HepG2 (cell line): ENCODE results near the gene CXorf65. TPM values are rescaled to one million over a fixed set of nuclear protein-coding genes. Genes with fewer than 3 reads are reported as not detected.

ENCODE experiments used
- ATAC-seq: fragments of 200-7000 bp; cut with Tn5 transposase; 3 replicates; pipeline ENCODE4 v1.9.1; 2020; ENCODE audit warnings: mild to moderate bottlenecking, moderate library complexity
- BruUV-seq: library from RNA; stranded (reverse); fragments of 400-500 nt; replicated peaks from 2 replicates; lab custom pipeline; 2021; lab: Mats Ljungman, UMichigan
- CTCF ChIA-PET: fragments of 300-600 bp; formaldehyde crosslinking; extraction: SDS; loops from one replicate; lab custom pipeline; 2021; ENCODE audit warnings: low total read pairs, inconsistent platforms, low intra/inter-chr PET ratio; lab: Yijun Ruan, JAX
- POLR2A ChIA-PET: fragments of 350-600 bp; sonication (Branson Sonifier 250); formaldehyde crosslinking; loops from one replicate; lab custom pipeline; 2020; ENCODE audit warnings: antibody characterized with exemption, inconsistent platforms; lab: Yijun Ruan, JAX
- DNase-seq: peaks from one replicate; pipeline ENCODE4 v3.0.0-alpha.2; 2015; ENCODE audit warnings: low spot score
- FAIRE-seq: peaks from 3 replicates; lab custom pipeline; 2011; peaks lifted over from hg19 to GRCh38; lab: Jason Lieb, UNC
- H2AFZ ChIP-seq: one replicate; pipeline ENCODE4 v1.6.1; 2011; ENCODE audit warnings: low read length, inconsistent platforms
- H3K27ac ChIP-seq: fragments of 300-600 bp; 3 replicates; pipeline ENCODE4 v1.8.0; 2011; ENCODE audit warnings: mixed run types, mild to moderate bottlenecking, mixed read lengths, low read length, inconsistent platforms; ENCODE audit not compliant: insufficient read depth; ENCODE audit errors: extremely low read length
- H3K27me3 ChIP-seq, 2 experiments: fragments of 200-600 bp in 1 of 2; 2 replicates in 1 of 2; 3 replicates in 1 of 2; pipeline versions ENCODE4 v1.6.0 to v1.8.0; 2011; ENCODE audit warnings: low read length in 2 of 2, mild to moderate bottlenecking in 2 of 2, moderate library complexity in 2 of 2, inconsistent platforms in 1 of 2; ENCODE audit not compliant: insufficient read depth in 2 of 2, control insufficient read depth in 1 of 2
- H3K36me3 ChIP-seq, 2 experiments: fragments of 200-600 bp in 1 of 2; replicated peaks in 1 of 2; 2 replicates in 1 of 2; 3 replicates in 1 of 2; pipeline versions ENCODE4 v1.5.1 to v1.8.0; 2011; ENCODE audit warnings: low read length in 2 of 2, inconsistent platforms in 1 of 2; ENCODE audit not compliant: insufficient read depth in 2 of 2, control insufficient read depth in 1 of 2
- H3K4me1 ChIP-seq: 2 replicates; pipeline ENCODE4 v1.5.1; 2012; ENCODE audit warnings: low read length, inconsistent platforms; ENCODE audit not compliant: insufficient read depth
- H3K4me2 ChIP-seq: 2 replicates; pipeline ENCODE4 v1.6.0; 2011; ENCODE audit warnings: low read depth, low read length, inconsistent platforms
- H3K4me3 ChIP-seq, 3 experiments: fragments of 200-600 bp in 1 of 3; sonication (generic), shearing (Covaris generic) in 1 of 3; replicated peaks in 1 of 3; 2 replicates each; pipeline ENCODE4 v1.5.1; 2011 to 2016; ENCODE audit warnings: low read length in 3 of 3, inconsistent platforms in 2 of 3, low read depth in 2 of 3, mild to moderate bottlenecking in 2 of 3, control low read depth in 1 of 3, mixed read lengths in 1 of 3; ENCODE audit not compliant: insufficient read depth in 1 of 3
- H3K79me2 ChIP-seq: one replicate; pipeline ENCODE4 v1.6.1; 2011; ENCODE audit warnings: low read length, inconsistent platforms; ENCODE audit not compliant: insufficient read depth
- H3K9ac ChIP-seq: 2 replicates; pipeline ENCODE4 v1.6.0; 2011; ENCODE audit warnings: mild to moderate bottlenecking, low read depth, low read length, inconsistent platforms; ENCODE audit not compliant: insufficient read depth
- H3K9me3 ChIP-seq: 2 replicates; pipeline ENCODE4 v1.5.1; 2012; ENCODE audit warnings: mild to moderate bottlenecking, low read length
- H4K20me1 ChIP-seq: 2 replicates; pipeline ENCODE4 v1.6.0; 2011; ENCODE audit warnings: inconsistent platforms, mild to moderate bottlenecking, low read length, moderate library complexity; ENCODE audit not compliant: insufficient read depth
- CBX1 ChIP-seq: IDR thresholded peaks from one replicate; pipeline ENCODE4 v1.6.1; 2016; ENCODE audit warnings: antibody characterized with exemption, low read depth
- HOXA9 ChIP-seq: sonication (generic); formaldehyde crosslinking; IDR thresholded peaks from 2 replicates; pipeline ENCODE4 v1.8.1; 2022; ENCODE audit warnings: missing genetic modification reagents, mild to moderate bottlenecking, moderate library complexity, borderline replicate concordance
- IKZF1 ChIP-seq: fragments of 450-650 bp; IDR thresholded peaks from 2 replicates; pipeline ENCODE4 v1.7.1; 2016
- MLLT10 ChIP-seq: sonication (generic); formaldehyde crosslinking; IDR thresholded peaks from 2 replicates; pipeline ENCODE4 v1.4.0; 2020; ENCODE audit warnings: missing genetic modification reagents
- TCF7 ChIP-seq: sonication (generic); IDR thresholded peaks from 2 replicates; pipeline ENCODE4 v1.6.1; 2016; ENCODE audit warnings: antibody characterized with exemption, low read depth
- TEAD2 ChIP-seq: sonication (generic); formaldehyde crosslinking; IDR thresholded peaks from 2 replicates; pipeline ENCODE4 v1.9.0; 2021; ENCODE audit warnings: missing genetic modification reagents
- ZBTB1 ChIP-seq: sonication (generic); formaldehyde crosslinking; IDR thresholded peaks from 2 replicates; pipeline ENCODE4 v1.4.0; 2020; ENCODE audit warnings: missing genetic modification reagents, borderline replicate concordance
- ZNF101 ChIP-seq: sonication (generic); formaldehyde crosslinking; IDR thresholded peaks from 2 replicates; pipeline ENCODE4 v1.4.0; 2020; ENCODE audit warnings: mild to moderate bottlenecking, low read depth, missing genetic modification reagents, borderline replicate concordance
- WGBS: methylation state at CpG from one replicate; pipeline ENCODE4 v1.1.6; 2017; ENCODE audit warnings: low lambda C conversion rate; 5-methylcytosine and 5-hydroxymethylcytosine counted together
- in situ Hi-C: cut with HindIII; loops from 2 replicates; pipeline ENCODE4 v1.10.0; 2017; ENCODE audit warnings: low pct_unique_long_range_greater_than_20kb; ENCODE audit not compliant: extremely low pct_ligation_motif_present
- intact Hi-C: fragments of 100-400 bp; cut with micrococcal nuclease; formaldehyde crosslinking; loops from one replicate; pipeline ENCODE4 v1.10.0; 2022; ENCODE audit not compliant: unreplicated experiment
- polyA plus RNA-seq, 8 experiments: library from polyadenylated mRNA; depleted of rRNA in 3 of 8; stranded (reverse) in 7 of 8; unstranded in 1 of 8; fragments of >200 nt; fragmentation: Illumina TruSeq in 4 of 8; extraction: Trizol in 4 of 8; gene quantifications; 2 replicates each; pipeline versions ENCODE4 v1.2.1 to v1.2.3, GENCODE V29; 2011 to 2016; ENCODE audit warnings: low read depth in 4 of 8, missing spikeins in 1 of 8, mixed read lengths in 1 of 8; ENCODE audit not compliant: insufficient read depth in 1 of 8
- total RNA-seq, 5 experiments: library from RNA; depleted of rRNA; stranded (reverse); fragments of >200 nt; fragmentation: Illumina TruSeq; extraction: Trizol; gene quantifications; 2 replicates each; pipeline ENCODE4 v1.2.3, GENCODE V29; 2016; ENCODE audit warnings: low read depth in 1 of 5
- TF ChIP-seq, protein P1 (sequence below): sonication (generic); formaldehyde crosslinking; IDR thresholded peaks from 2 replicates; pipeline ENCODE4 v1.5.0; 2020; ENCODE audit warnings: missing genetic modification reagents
- TF ChIP-seq, protein P2 (sequence below): IDR thresholded peaks from 2 replicates; pipeline ENCODE4 v1.6.1; 2012; ENCODE audit warnings: low read length, improper control_type of control experiment
- TF ChIP-seq, protein P3 (sequence below): sonication (generic); formaldehyde crosslinking; IDR thresholded peaks from 2 replicates; pipeline ENCODE4 v1.5.1; 2020; ENCODE audit warnings: mild to moderate bottlenecking, missing genetic modification reagents, borderline replicate concordance
- TF ChIP-seq, protein P4 (sequence below): sonication (generic); formaldehyde crosslinking; IDR thresholded peaks from 2 replicates; pipeline ENCODE4 v1.5.1; 2020; ENCODE audit warnings: missing genetic modification reagents, mild to moderate bottlenecking, borderline replicate concordance

The CXorf65 gene
- total and polyA plus RNA-seq, 2 of the 13 experiments (the other 11 are each of a cell fraction or from before 2014, with no cell fraction given): not detected

DNA sequence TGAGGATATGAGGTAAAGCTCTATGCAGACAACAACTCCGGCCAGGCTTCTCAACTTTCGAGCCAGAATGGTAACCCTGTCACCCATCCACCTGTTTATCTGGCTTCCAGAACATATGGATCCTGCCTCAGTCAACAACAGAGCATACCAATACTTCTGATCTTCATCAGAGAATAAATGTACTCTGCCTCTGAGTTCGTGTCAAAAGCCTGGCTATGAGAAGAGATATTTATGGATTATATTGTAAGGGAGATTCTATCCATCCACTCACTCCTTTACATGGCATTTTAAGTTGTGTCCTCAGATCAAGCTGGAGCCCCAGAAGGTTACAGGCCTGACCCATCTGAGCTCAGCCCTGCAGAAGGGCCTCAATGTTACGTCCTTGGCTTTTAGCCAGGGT, 20.6 kb downstream of the CXorf65 start:
- ChIA-PET CTCF (no interaction called here), POLR2A (no interaction called here)
- no TSS peak for BruUV-seq
- Histone ChIP-seq H2AFZ (no peak overlapping the region), H3K27me3 (no peaks in the 10 kb centered on the region), H3K27ac (no peak overlapping the region), H3K36me3 (no peaks in the 10 kb centered on the region), H3K9me3 (no peaks in the 10 kb centered on the region), H3K9ac (no peak overlapping the region), H3K79me2 (no peaks in the 10 kb centered on the region), H3K4me1 (peaks cover 20% of the 10 kb centered on the region), H3K4me2 (no peak overlapping the region), H3K4me3 (no peak overlapping the region), H4K20me1 (no peaks in the 10 kb centered on the region)
- FAIRE-seq: peak; percentile 51
- 38% methylated on average over 4 of the region's 4 CpGs for WGBS
- intact Hi-C loops: no loop called here
- no peak for ATAC-seq
- in situ Hi-C loops: no loop called here
- no peak for DNase-seq
- TF ChIP-seq ZBTB1 (CRISPR knock-in tag) (no peak), HOXA9 (CRISPR knock-in tag) (no peak), TEAD2 (CRISPR knock-in tag) (no peak), CBX1 (no peak), MLLT10 (CRISPR knock-in tag) (no peak), IKZF1 (no peak), ZNF101 (CRISPR knock-in tag) (no peak), TCF7 (no peak)
- TF ChIP-seq, protein P1, sequence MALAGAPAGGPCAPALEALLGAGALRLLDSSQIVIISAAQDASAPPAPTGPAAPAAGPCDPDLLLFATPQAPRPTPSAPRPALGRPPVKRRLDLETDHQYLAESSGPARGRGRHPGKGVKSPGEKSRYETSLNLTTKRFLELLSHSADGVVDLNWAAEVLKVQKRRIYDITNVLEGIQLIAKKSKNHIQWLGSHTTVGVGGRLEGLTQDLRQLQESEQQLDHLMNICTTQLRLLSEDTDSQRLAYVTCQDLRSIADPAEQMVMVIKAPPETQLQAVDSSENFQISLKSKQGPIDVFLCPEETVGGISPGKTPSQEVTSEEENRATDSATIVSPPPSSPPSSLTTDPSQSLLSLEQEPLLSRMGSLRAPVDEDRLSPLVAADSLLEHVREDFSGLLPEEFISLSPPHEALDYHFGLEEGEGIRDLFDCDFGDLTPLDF: no peak
- TF ChIP-seq, protein P2, sequence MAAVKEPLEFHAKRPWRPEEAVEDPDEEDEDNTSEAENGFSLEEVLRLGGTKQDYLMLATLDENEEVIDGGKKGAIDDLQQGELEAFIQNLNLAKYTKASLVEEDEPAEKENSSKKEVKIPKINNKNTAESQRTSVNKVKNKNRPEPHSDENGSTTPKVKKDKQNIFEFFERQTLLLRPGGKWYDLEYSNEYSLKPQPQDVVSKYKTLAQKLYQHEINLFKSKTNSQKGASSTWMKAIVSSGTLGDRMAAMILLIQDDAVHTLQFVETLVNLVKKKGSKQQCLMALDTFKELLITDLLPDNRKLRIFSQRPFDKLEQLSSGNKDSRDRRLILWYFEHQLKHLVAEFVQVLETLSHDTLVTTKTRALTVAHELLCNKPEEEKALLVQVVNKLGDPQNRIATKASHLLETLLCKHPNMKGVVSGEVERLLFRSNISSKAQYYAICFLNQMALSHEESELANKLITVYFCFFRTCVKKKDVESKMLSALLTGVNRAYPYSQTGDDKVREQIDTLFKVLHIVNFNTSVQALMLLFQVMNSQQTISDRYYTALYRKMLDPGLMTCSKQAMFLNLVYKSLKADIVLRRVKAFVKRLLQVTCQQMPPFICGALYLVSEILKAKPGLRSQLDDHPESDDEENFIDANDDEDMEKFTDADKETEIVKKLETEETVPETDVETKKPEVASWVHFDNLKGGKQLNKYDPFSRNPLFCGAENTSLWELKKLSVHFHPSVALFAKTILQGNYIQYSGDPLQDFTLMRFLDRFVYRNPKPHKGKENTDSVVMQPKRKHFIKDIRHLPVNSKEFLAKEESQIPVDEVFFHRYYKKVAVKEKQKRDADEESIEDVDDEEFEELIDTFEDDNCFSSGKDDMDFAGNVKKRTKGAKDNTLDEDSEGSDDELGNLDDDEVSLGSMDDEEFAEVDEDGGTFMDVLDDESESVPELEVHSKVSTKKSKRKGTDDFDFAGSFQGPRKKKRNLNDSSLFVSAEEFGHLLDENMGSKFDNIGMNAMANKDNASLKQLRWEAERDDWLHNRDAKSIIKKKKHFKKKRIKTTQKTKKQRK: no peak
- TF ChIP-seq, protein P3, sequence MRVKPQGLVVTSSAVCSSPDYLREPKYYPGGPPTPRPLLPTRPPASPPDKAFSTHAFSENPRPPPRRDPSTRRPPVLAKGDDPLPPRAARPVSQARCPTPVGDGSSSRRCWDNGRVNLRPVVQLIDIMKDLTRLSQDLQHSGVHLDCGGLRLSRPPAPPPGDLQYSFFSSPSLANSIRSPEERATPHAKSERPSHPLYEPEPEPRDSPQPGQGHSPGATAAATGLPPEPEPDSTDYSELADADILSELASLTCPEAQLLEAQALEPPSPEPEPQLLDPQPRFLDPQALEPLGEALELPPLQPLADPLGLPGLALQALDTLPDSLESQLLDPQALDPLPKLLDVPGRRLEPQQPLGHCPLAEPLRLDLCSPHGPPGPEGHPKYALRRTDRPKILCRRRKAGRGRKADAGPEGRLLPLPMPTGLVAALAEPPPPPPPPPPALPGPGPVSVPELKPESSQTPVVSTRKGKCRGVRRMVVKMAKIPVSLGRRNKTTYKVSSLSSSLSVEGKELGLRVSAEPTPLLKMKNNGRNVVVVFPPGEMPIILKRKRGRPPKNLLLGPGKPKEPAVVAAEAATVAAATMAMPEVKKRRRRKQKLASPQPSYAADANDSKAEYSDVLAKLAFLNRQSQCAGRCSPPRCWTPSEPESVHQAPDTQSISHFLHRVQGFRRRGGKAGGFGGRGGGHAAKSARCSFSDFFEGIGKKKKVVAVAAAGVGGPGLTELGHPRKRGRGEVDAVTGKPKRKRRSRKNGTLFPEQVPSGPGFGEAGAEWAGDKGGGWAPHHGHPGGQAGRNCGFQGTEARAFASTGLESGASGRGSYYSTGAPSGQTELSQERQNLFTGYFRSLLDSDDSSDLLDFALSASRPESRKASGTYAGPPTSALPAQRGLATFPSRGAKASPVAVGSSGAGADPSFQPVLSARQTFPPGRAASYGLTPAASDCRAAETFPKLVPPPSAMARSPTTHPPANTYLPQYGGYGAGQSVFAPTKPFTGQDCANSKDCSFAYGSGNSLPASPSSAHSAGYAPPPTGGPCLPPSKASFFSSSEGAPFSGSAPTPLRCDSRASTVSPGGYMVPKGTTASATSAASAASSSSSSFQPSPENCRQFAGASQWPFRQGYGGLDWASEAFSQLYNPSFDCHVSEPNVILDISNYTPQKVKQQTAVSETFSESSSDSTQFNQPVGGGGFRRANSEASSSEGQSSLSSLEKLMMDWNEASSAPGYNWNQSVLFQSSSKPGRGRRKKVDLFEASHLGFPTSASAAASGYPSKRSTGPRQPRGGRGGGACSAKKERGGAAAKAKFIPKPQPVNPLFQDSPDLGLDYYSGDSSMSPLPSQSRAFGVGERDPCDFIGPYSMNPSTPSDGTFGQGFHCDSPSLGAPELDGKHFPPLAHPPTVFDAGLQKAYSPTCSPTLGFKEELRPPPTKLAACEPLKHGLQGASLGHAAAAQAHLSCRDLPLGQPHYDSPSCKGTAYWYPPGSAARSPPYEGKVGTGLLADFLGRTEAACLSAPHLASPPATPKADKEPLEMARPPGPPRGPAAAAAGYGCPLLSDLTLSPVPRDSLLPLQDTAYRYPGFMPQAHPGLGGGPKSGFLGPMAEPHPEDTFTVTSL (CRISPR knock-in tag): no peak
- TF ChIP-seq, protein P4, sequence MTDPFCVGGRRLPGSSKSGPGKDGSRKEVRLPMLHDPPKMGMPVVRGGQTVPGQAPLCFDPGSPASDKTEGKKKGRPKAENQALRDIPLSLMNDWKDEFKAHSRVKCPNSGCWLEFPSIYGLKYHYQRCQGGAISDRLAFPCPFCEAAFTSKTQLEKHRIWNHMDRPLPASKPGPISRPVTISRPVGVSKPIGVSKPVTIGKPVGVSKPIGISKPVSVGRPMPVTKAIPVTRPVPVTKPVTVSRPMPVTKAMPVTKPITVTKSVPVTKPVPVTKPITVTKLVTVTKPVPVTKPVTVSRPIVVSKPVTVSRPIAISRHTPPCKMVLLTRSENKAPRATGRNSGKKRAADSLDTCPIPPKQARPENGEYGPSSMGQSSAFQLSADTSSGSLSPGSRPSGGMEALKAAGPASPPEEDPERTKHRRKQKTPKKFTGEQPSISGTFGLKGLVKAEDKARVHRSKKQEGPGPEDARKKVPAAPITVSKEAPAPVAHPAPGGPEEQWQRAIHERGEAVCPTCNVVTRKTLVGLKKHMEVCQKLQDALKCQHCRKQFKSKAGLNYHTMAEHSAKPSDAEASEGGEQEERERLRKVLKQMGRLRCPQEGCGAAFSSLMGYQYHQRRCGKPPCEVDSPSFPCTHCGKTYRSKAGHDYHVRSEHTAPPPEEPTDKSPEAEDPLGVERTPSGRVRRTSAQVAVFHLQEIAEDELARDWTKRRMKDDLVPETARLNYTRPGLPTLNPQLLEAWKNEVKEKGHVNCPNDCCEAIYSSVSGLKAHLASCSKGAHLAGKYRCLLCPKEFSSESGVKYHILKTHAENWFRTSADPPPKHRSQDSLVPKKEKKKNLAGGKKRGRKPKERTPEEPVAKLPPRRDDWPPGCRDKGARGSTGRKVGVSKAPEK (CRISPR knock-in tag): no peak
